WI38 (cell line): ENCODE measurements around the gene SLC35E3.

ENCODE experiments used
- H3K4me3 ChIP-seq: 2 replicates; pipeline ENCODE4 v1.5.1; 2011; ENCODE audit warnings: low read depth, mild to moderate bottlenecking, control low read depth, low read length
- CTCF ChIP-seq: IDR thresholded peaks from 2 replicates; pipeline ENCODE4 v1.5.1; 2012; ENCODE audit warnings: low read depth, mild to moderate bottlenecking, control low read depth, low read length

Gene SLC35E3

GRCh38 chr12:68779280-68779679 lies 33.3 kb downstream of the SLC35E3 start:
- H3K4me3 ChIP-seq = no peak overlapping the region

GRCh38 chr12:68780731-68781130 lies 34.8 kb downstream of the SLC35E3 start:
- TF ChIP-seq CTCF = no peak
- H3K4me3 ChIP-seq = no peak overlapping the region

More at GRCh38 chr12:68779280-68779679, 33.3 kb downstream of the SLC35E3 start:
- TF ChIP-seq CTCF = no peak

- TF ChIP-seq CTCF = no peak
- no peak overlapping the region for H3K4me3 ChIP-seq
These were observed 35.8 kb downstream of the SLC35E3 start for GRCh38 chr12:68781728-68782127.

- H3K4me3 ChIP-seq = no peak overlapping the region
- no peak for TF ChIP-seq CTCF
These were observed 38.0 kb downstream of the SLC35E3 start for GRCh38 chr12:68784015-68784414.

- no peak for TF ChIP-seq CTCF
- no peak overlapping the region for H3K4me3 ChIP-seq
These were observed 39.4 kb downstream of the SLC35E3 start for GRCh38 chr12:68785358-68785757.

- H3K4me3 ChIP-seq = no peak overlapping the region
- no peak for TF ChIP-seq CTCF
These were observed 39.8 kb downstream of the SLC35E3 start for GRCh38 chr12:68785823-68786222.

GRCh38 chr12:68786929-68787328 lies 41.0 kb downstream of the SLC35E3 start:
- no peak overlapping the region for H3K4me3 ChIP-seq
- no peak for TF ChIP-seq CTCF
